Measurements from ENCODE around the gene KIF21A. TPM values are rescaled to one million over a fixed set of nuclear protein-coding genes. Genes with fewer than 3 reads are reported as not detected.
"Not testable (repeated sequence)": the region's sequence is repeated elsewhere in the genome, so short reads cannot be mapped to it uniquely, and the experiment has no call there.

KIF21A gene
- total RNA-seq, 1 experiment from 2014 or later: 11.1 TPM

- DNase-seq: no peak
- Histone ChIP-seq H3K36me3 (no peaks in the 10 kb centered on the region), H3K4me3 (no peak overlapping the region), H3K27me3 (no peaks in the 10 kb centered on the region), H3K9me3 (no peaks in the 10 kb centered on the region)
These were observed 99.3 kb downstream of the KIF21A start for GRCh38 chr12:39343665-39344064.

GRCh38 chr12:39341761-39342160 is 101.2 kb downstream of the KIF21A start:
- H3K27me3 ChIP-seq: no peaks in the 10 kb centered on the region
- H3K4me3 ChIP-seq: no peak overlapping the region
- no peak for DNase-seq
- no peaks in the 10 kb centered on the region for H3K36me3 ChIP-seq
- H3K9me3 ChIP-seq: no peaks in the 10 kb centered on the region

- Histone ChIP-seq H3K36me3 (no peaks in the 10 kb centered on the region), H3K27me3 (no peaks in the 10 kb centered on the region), H3K4me3 (no peak overlapping the region), H3K9me3 (no peaks in the 10 kb centered on the region)
- no peak for DNase-seq
These were observed 101.7 kb downstream of the KIF21A start for GRCh38 chr12:39341179-39341578.

- no peak for DNase-seq
These were observed 110.2 kb downstream of the KIF21A start for GRCh38 chr12:39332661-39333175.

GRCh38 chr12:39331539-39332261 is 111.2 kb downstream of the KIF21A start:
- Histone ChIP-seq H3K4me3 (no peak overlapping the region), H3K36me3 (no peaks in the 10 kb centered on the region), H3K27me3 (no peaks in the 10 kb centered on the region), H3K9me3 (no peaks in the 10 kb centered on the region)
- no peak for DNase-seq

More at GRCh38 chr12:39332661-39333175, 110.2 kb downstream of the KIF21A start:
- no peaks in the 10 kb centered on the region for H3K9me3 ChIP-seq
- H3K36me3 ChIP-seq: no peaks in the 10 kb centered on the region
- no peaks in the 10 kb centered on the region for H3K27me3 ChIP-seq
- H3K4me3 ChIP-seq: no peak overlapping the region

GRCh38 chr12:39329876-39330275 is 113.0 kb downstream of the KIF21A start:
- Histone ChIP-seq H3K9me3 (no peaks in the 10 kb centered on the region), H3K4me3 (no peak overlapping the region), H3K27me3 (no peaks in the 10 kb centered on the region), H3K36me3 (no peaks in the 10 kb centered on the region)
- no peak for DNase-seq

- no peaks in the 10 kb centered on the region for H3K9me3 ChIP-seq
- no peaks in the 10 kb centered on the region for H3K27me3 ChIP-seq
- no peaks in the 10 kb centered on the region for H3K36me3 ChIP-seq
- DNase-seq: no peak
- no peak overlapping the region for H3K4me3 ChIP-seq
These were observed 113.9 kb downstream of the KIF21A start for GRCh38 chr12:39329018-39329417.

- no peaks in the 10 kb centered on the region for H3K27me3 ChIP-seq
- no peaks in the 10 kb centered on the region for H3K9me3 ChIP-seq
- no peak overlapping the region for H3K4me3 ChIP-seq
- no peaks in the 10 kb centered on the region for H3K36me3 ChIP-seq
- DNase-seq: no peak
These were observed 115.0 kb downstream of the KIF21A start for GRCh38 chr12:39327965-39328364.

DNA sequence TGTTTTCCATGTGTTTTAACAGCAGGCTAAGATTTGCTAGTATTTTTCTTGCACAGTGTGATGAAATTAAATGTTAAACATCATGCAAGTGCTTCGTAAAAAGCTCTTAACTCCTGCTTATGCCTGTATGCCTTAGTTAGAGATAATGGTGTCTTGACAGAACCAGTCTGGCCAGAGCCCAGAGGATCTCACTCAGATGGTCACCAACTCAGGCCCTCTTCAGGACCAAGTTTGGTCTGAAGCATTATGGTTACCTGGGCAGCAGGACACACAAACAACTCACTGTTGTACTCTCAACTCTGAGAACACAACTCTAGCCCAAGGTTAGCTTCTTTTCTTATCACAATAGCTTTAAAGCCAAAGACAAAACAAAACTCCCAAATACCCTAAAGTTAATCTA is 115.4 kb downstream of the KIF21A start:
- DNase-seq: no peak

GRCh38 chr12:39319180-39319579 is 123.7 kb downstream of the KIF21A start:
- DNase-seq: no peak
- no peak overlapping the region for H3K4me3 ChIP-seq
- no peaks in the 10 kb centered on the region for H3K27me3 ChIP-seq
- H3K9me3 ChIP-seq: no peaks in the 10 kb centered on the region
- H3K36me3 ChIP-seq: no peaks in the 10 kb centered on the region

More for the DNA sequence above, 115.4 kb downstream of the KIF21A start:
- H3K4me3 ChIP-seq: no peak overlapping the region
- no peaks in the 10 kb centered on the region for H3K27me3 ChIP-seq
- H3K36me3 ChIP-seq: no peaks in the 10 kb centered on the region
- H3K9me3 ChIP-seq: no peaks in the 10 kb centered on the region

DNA sequence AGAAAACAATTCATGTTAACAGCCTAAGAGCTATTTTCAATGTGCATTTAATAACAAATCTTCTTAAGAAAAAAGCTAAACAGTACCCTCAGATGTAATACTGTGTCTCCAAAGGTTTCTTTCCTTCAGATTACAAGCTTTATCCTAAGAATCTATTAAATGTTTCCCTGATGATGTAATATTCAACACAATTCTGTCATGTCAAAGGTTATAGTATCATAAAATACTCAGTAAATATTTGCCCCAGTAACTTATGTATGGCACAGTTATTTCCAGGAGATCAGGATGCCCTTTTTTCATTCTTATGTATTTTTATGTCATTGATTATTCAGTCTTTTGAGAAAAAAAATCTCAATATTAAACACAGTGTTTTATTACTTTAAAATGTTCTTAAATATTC is 128.4 kb downstream of the KIF21A start:
- Histone ChIP-seq H3K36me3 (no peaks in the 10 kb centered on the region), H3K27me3 (no peaks in the 10 kb centered on the region), H3K9me3 (no peaks in the 10 kb centered on the region), H3K4me3 (no peak overlapping the region)
- no peak for DNase-seq

DNA sequence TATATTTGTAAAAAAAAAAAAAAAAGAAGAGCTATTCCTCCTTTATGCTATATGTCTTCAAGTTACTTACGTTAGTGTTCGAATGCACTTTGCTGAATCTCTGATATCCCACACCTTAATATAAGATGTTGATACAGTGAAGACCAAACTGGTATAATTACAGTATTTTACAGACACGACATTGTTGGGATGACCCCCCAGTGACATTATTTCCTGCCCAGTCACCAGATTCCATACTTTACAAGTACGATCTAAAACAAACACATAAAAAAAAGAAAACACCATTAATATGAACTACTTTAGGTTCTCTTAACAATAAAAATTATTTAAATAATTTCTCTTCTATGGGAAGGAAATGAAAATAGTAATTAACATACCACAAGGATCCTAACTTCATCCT is 133.4 kb downstream of the KIF21A start:
- Histone ChIP-seq H3K27me3 (no peaks in the 10 kb centered on the region), H3K9me3 (no peaks in the 10 kb centered on the region), H3K36me3 (no peaks in the 10 kb centered on the region), H3K4me3 (no peak overlapping the region)
- DNase-seq: no peak

DNA sequence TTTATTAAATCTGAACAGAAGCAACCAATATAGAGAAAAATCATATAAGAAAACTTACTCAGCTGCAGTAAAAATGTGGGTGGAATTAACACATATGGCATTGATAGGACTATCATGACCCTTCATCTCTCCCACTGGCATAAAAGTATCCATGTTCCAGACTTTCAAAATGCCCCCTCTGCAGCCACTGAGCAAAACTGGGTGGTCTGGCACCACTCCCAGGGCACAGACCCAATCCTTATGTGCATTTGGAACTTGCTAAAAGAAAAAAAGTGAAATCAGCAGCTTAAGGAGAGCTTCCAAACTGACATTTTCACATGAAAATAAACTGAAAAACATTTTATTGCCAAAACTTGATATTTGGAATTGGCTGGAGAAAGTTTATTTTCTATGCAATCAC is 141.5 kb downstream of the KIF21A start:
- H3K9me3 ChIP-seq: no peaks in the 10 kb centered on the region
- no peaks in the 10 kb centered on the region for H3K36me3 ChIP-seq
- no peaks in the 10 kb centered on the region for H3K27me3 ChIP-seq
- H3K4me3 ChIP-seq: no peak overlapping the region
- peak; percentile 26 for DNase-seq

- Histone ChIP-seq H3K36me3 (no peaks in the 10 kb centered on the region), H3K9me3 (no peaks in the 10 kb centered on the region), H3K27me3 (no peaks in the 10 kb centered on the region), H3K4me3 (no peak overlapping the region)
- peak; percentile 22 for DNase-seq
These were observed 142.1 kb downstream of the KIF21A start for GRCh38 chr12:39300799-39301198.

DNA sequence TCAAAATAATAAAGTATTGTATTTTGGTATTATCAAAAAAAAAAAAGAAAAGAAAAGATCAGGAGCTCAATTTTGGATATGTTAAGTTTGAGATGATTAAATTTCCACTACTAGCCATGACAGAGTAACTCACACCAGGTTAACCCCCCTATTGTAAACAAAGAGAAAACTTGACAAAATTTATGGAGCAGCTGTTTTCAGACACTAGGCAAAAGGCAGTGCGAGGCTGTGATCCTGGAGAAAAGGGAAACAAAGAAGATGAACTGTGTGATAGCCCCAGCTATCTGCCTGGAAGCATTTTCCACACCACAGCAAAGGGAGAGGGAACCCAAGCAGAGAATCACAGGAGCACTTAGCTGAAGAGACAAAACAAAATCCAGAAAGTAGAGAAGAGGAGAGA is 145.0 kb downstream of the KIF21A start:
- Histone ChIP-seq H3K36me3 (no peaks in the 10 kb centered on the region), H3K27me3 (no peaks in the 10 kb centered on the region), H3K9me3 (no peaks in the 10 kb centered on the region), H3K4me3 (no peak overlapping the region)
- no peak for DNase-seq

GRCh38 chr12:39296496-39296895 is 146.4 kb downstream of the KIF21A start:
- no peaks in the 10 kb centered on the region for H3K9me3 ChIP-seq
- no peaks in the 10 kb centered on the region for H3K27me3 ChIP-seq
- DNase-seq: no peak
- no peaks in the 10 kb centered on the region for H3K36me3 ChIP-seq
- H3K4me3 ChIP-seq: no peak overlapping the region

- H3K9me3 ChIP-seq, H3K4me3 ChIP-seq, H3K36me3 ChIP-seq, H3K27me3 ChIP-seq, DNase-seq: not testable (repeated sequence)
These were observed 147.3 kb downstream of the KIF21A start for GRCh38 chr12:39295593-39295992.

DNA sequence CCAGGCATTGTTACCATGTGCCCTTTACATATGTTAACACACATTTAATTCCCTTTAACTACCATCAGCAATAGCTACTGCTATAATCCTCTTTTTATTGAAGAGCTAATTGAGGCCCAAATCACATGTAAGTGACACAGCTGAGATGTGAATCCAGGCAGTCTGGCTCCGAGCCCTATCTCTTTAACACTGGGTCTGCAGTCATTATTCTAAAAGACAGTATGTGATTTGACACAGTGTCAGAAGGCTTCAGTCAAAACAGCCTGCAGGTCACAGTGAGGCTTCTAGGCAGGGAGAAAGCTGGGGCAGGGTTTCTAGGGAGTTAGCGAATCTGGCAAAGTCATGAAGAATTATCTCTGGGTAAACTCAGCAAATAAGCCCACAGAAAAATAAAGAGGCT is 148.2 kb downstream of the KIF21A start:
- no peak for DNase-seq
- H3K36me3 ChIP-seq: no peaks in the 10 kb centered on the region
- no peaks in the 10 kb centered on the region for H3K27me3 ChIP-seq
- H3K4me3 ChIP-seq: no peak overlapping the region
- H3K9me3 ChIP-seq: no peaks in the 10 kb centered on the region

All from MG63 (cell line).